HEK293 (cell line): ENCODE measurements around the gene KCTD10.

Experiments used
- CTCF ChIA-PET: fragments of 350-600 bp; formaldehyde crosslinking; extraction: SDS; loops from one replicate; lab custom pipeline; 2021; ENCODE audit warnings: antibody characterized with exemption; lab: Yijun Ruan, JAX
- POLR2A ChIA-PET: fragments of 300-600 bp; formaldehyde crosslinking; extraction: SDS; loops from one replicate; lab custom pipeline; 2020; ENCODE audit warnings: antibody characterized with exemption, inconsistent platforms; lab: Yijun Ruan, JAX
- H3K27ac ChIP-seq: fragments of 200-500 bp; sonication (Bioruptor generic); 2 replicates; pipeline ENCODE4 v1.5.1; 2014; ENCODE audit warnings: low read depth, low read length, control low read depth, inconsistent platforms; ENCODE audit errors: extremely low read depth
- H3K36me3 ChIP-seq, 2 experiments: fragments of 200-500 bp in 1 of 2; sonication (Bioruptor generic) in 1 of 2; 1 replicate in 1 of 2; 2 replicates in 1 of 2; pipeline ENCODE4 v1.5.1; 2014 to 2017; ENCODE audit warnings: inconsistent platforms in 2 of 2, low read length in 2 of 2; ENCODE audit not compliant: control insufficient read depth in 2 of 2, insufficient read depth in 1 of 2
- H3K4me1 ChIP-seq: fragments of 200-500 bp; sonication (Bioruptor generic); 2 replicates; pipeline ENCODE4 v1.5.1; 2014; ENCODE audit warnings: mild to moderate bottlenecking, low read length, inconsistent platforms; ENCODE audit not compliant: control insufficient read depth, insufficient read depth
- H3K4me3 ChIP-seq: 2 replicates; pipeline ENCODE4 v1.5.1; 2011; ENCODE audit warnings: low read depth, mild to moderate bottlenecking, control low read depth, low read length, moderate library complexity
- H3K9me3 ChIP-seq: fragments of 200-500 bp; sonication (Bioruptor generic); 2 replicates; pipeline ENCODE4 v1.5.1; 2014; ENCODE audit warnings: low read depth, low read length, inconsistent platforms; ENCODE audit not compliant: control insufficient read depth, insufficient read depth
- EGR2 ChIP-seq: fragments of 450-650 bp; formaldehyde crosslinking; IDR thresholded peaks from 2 replicates; pipeline ENCODE4 v1.5.1; 2016; ENCODE audit warnings: low read depth, missing biosample characterization, missing genetic modification characterization
- HIC1 ChIP-seq: fragments of 450-650 bp; formaldehyde crosslinking; IDR thresholded peaks from 2 replicates; pipeline ENCODE4 v1.5.1; 2016; ENCODE audit warnings: missing biosample characterization, missing genetic modification characterization
- HOXA7 ChIP-seq: sonication (generic); formaldehyde crosslinking; IDR thresholded peaks from 2 replicates; pipeline ENCODE4 v1.8.1; 2022; ENCODE audit warnings: missing genetic modification reagents, borderline replicate concordance
- KLF17 ChIP-seq: fragments of 450-650 bp; formaldehyde crosslinking; IDR thresholded peaks from 2 replicates; pipeline ENCODE4 v1.5.1; 2016; ENCODE audit warnings: missing biosample characterization, missing genetic modification characterization
- MZF1 ChIP-seq: fragments of 450-650 bp; formaldehyde crosslinking; IDR thresholded peaks from 2 replicates; pipeline ENCODE4 v1.5.1; 2017; ENCODE audit warnings: missing biosample characterization, missing genetic modification characterization, borderline replicate concordance
- OVOL3 ChIP-seq: fragments of 450-650 bp; formaldehyde crosslinking; IDR thresholded peaks from 2 replicates; pipeline ENCODE4 v1.5.1; 2016; ENCODE audit warnings: missing biosample characterization, missing genetic modification characterization
- PRDM10 ChIP-seq: fragments of 450-650 bp; formaldehyde crosslinking; IDR thresholded peaks from 2 replicates; pipeline ENCODE4 v1.5.1; 2016; ENCODE audit warnings: missing biosample characterization, missing genetic modification characterization
- ZBTB7A ChIP-seq: fragments of 450-650 bp; formaldehyde crosslinking; IDR thresholded peaks from 2 replicates; pipeline ENCODE4 v1.5.1; 2016; ENCODE audit warnings: low read depth, missing biosample characterization, missing genetic modification characterization
- ZFP37 ChIP-seq: fragments of 450-650 bp; formaldehyde crosslinking; IDR thresholded peaks from 2 replicates; pipeline ENCODE4 v1.5.1; 2016; ENCODE audit warnings: missing biosample characterization, missing genetic modification characterization
- ZNF19 ChIP-seq: fragments of 450-650 bp; formaldehyde crosslinking; IDR thresholded peaks from 2 replicates; pipeline ENCODE4; 2016; ENCODE audit warnings: missing biosample characterization, missing genetic modification characterization, low read depth
- ZNF26 ChIP-seq: fragments of 450-650 bp; formaldehyde crosslinking; IDR thresholded peaks from 2 replicates; pipeline ENCODE4 v1.5.1; 2016; ENCODE audit warnings: missing biosample characterization, missing genetic modification characterization
- ZNF518A ChIP-seq: fragments of 450-650 bp; formaldehyde crosslinking; conservative IDR thresholded peaks from 2 replicates; pipeline ENCODE4 v1.5.1; 2016; ENCODE audit warnings: low read depth, missing biosample characterization, missing genetic modification characterization
- ZNF580 ChIP-seq: fragments of 450-650 bp; formaldehyde crosslinking; IDR thresholded peaks from 2 replicates; pipeline ENCODE4 v1.5.1; 2016; ENCODE audit warnings: missing biosample characterization, missing genetic modification characterization
- ZNF585B ChIP-seq: fragments of 450-650 bp; formaldehyde crosslinking; IDR thresholded peaks from 2 replicates; pipeline ENCODE4 v1.5.1; 2016; ENCODE audit warnings: missing biosample characterization, missing genetic modification characterization
- ZNF830 ChIP-seq: fragments of 450-650 bp; IDR thresholded peaks from 2 replicates; pipeline ENCODE4 v1.5.0; 2018; ENCODE audit warnings: missing biosample characterization, missing genetic modification characterization, low read depth, mild to moderate bottlenecking, moderate library complexity
- ZSCAN30 ChIP-seq: fragments of 450-650 bp; IDR thresholded peaks from 2 replicates; pipeline ENCODE4 v1.5.1; 2018; ENCODE audit warnings: missing biosample characterization, mild to moderate bottlenecking, missing genetic modification characterization, moderate library complexity
- ZXDB ChIP-seq: fragments of 450-650 bp; formaldehyde crosslinking; IDR thresholded peaks from 2 replicates; pipeline ENCODE4 v1.5.1; 2016; ENCODE audit warnings: missing biosample characterization, missing genetic modification characterization

KCTD10 gene

GRCh38 chr12:109493938-109494337, 16.8 kb upstream of the KCTD10 start:
- H3K9me3 ChIP-seq, result no peaks in the 10 kb centered on the region
- H3K36me3 ChIP-seq, result peaks cover 28 to 74% of the 10 kb centered on the region in 2 experiments
- ChIA-PET CTCF (interaction anchor here (0.7 to 1.5 kb wide), 3 partner anchors 8 to 107 kb away, joined by 3 to 4 read pairs (median 3); no protein-coding TSS in a partner anchor), POLR2A (no interaction called here)
- TF ChIP-seq PRDM10 (tag by site-specific recombination), result no peak
- no peak for TF ChIP-seq ZNF585B (tag by site-specific recombination)
- no peak for TF ChIP-seq ZNF830 (tag by site-specific recombination)
- TF ChIP-seq EGR2 (tag by site-specific recombination), result no peak
- no peak for TF ChIP-seq ZBTB7A (tag by site-specific recombination)
- no peak for TF ChIP-seq ZNF518A (tag by site-specific recombination)
- TF ChIP-seq ZNF580 (tag by site-specific recombination), result no peak
- no peak for TF ChIP-seq HIC1 (tag by site-specific recombination)
- TF ChIP-seq HOXA7 (CRISPR knock-in tag), result no peak
- no peak for TF ChIP-seq MZF1 (tag by site-specific recombination)
- no peak for TF ChIP-seq KLF17 (tag by site-specific recombination)
- TF ChIP-seq ZNF19, result no peak
- no peak for TF ChIP-seq ZNF26 (tag by site-specific recombination)
- TF ChIP-seq ZXDB (tag by site-specific recombination), result no peak
- TF ChIP-seq ZSCAN30 (tag by site-specific recombination), result no peak
- no peak for TF ChIP-seq ZFP37 (tag by site-specific recombination)
- no peak for TF ChIP-seq OVOL3 (tag by site-specific recombination)
- H3K4me3 ChIP-seq, result no peak overlapping the region
- H3K4me1 ChIP-seq, result no peaks in the 10 kb centered on the region
- no peak overlapping the region for H3K27ac ChIP-seq
